H1 (cell line): ENCODE measurements around the gene XIRP1. TPM values are rescaled to one million over a fixed set of nuclear protein-coding genes. Genes with fewer than 3 reads are reported as not detected.

Experiments used
- CTCF ChIA-PET: fragments of 300-600 bp; sonication (Branson Sonifier 250); formaldehyde crosslinking; loops from one replicate; lab custom pipeline; 2021; ENCODE audit not compliant: partially characterized antibody; lab: Charles Lee
- POLR2A ChIA-PET: fragments of 300-600 bp; sonication (Branson Sonifier 250); formaldehyde crosslinking; loops from one replicate; lab custom pipeline; 2021; ENCODE audit warnings: inconsistent platforms; ENCODE audit not compliant: partially characterized antibody; lab: Charles Lee
- DNase-seq, 2 experiments: peaks; one replicate each; pipeline versions ENCODE4 v3.0.0 to v3.0.0-alpha.2; 2010 to 2022; ENCODE audit warnings: low spot score in 2 of 2, low read depth in 1 of 2, mixed read lengths in 1 of 2
- FAIRE-seq: peaks from 2 replicates; lab custom pipeline; 2011; peaks lifted over from hg19 to GRCh38; lab: Jason Lieb, UNC
- H2AFZ ChIP-seq: 2 replicates; pipeline ENCODE4 v1.8.1; 2012; ENCODE audit warnings: low read length, inconsistent platforms
- H2AK5ac ChIP-seq: 2 replicates; pipeline ENCODE4 v1.6.1; 2013; ENCODE audit warnings: low read depth, low read length
- H2BK120ac ChIP-seq: replicated peaks from 2 replicates; pipeline ENCODE3; 2013; ENCODE audit warnings: low read depth, low read length, inconsistent platforms
- H2BK12ac ChIP-seq: 2 replicates; pipeline ENCODE4 v1.6.1; 2013; ENCODE audit warnings: low read depth, low read length
- H2BK15ac ChIP-seq: 2 replicates; pipeline ENCODE4 v1.6.1; 2013; ENCODE audit warnings: low read length
- H2BK20ac ChIP-seq: 2 replicates; pipeline ENCODE4 v1.6.1; 2013; ENCODE audit warnings: low read length
- H2BK5ac ChIP-seq: 2 replicates; pipeline ENCODE4 v1.6.1; 2013; ENCODE audit warnings: low read depth, low read length
- H3K14ac ChIP-seq: 2 replicates; pipeline ENCODE4 v1.6.1; 2013; ENCODE audit warnings: inconsistent platforms; ENCODE audit not compliant: insufficient read length
- H3K18ac ChIP-seq: 2 replicates; pipeline ENCODE4 v1.6.1; 2013; ENCODE audit warnings: low read length; ENCODE audit errors: extremely low read depth
- H3K23ac ChIP-seq: 2 replicates; pipeline ENCODE4 v1.6.1; 2013; ENCODE audit warnings: inconsistent platforms; ENCODE audit not compliant: insufficient read length
- H3K23me2 ChIP-seq: 2 replicates; pipeline ENCODE4 v1.6.1; 2013; ENCODE audit warnings: low read depth, low read length
- H3K27ac ChIP-seq: 2 replicates; pipeline ENCODE4 v1.6.1; 2011; ENCODE audit warnings: low read depth, low read length, inconsistent platforms
- H3K27me3 ChIP-seq, 4 experiments: replicated peaks in 1 of 4; 1 replicate in 1 of 4; 2 replicates in 3 of 4; pipeline versions ENCODE4 v1.6.1 to v1.8.1; 2011 to 2013; ENCODE audit warnings: low read length in 3 of 4, mild to moderate bottlenecking in 3 of 4, inconsistent platforms in 2 of 4, mixed read lengths in 2 of 4, moderate library complexity in 1 of 4; ENCODE audit not compliant: control insufficient read depth in 3 of 4, insufficient read depth in 3 of 4; ENCODE audit errors: extremely low read depth in 1 of 4
- H3K36me3 ChIP-seq, 4 experiments: 2 replicates each; pipeline versions ENCODE4 v1.6.1 to v1.8.1; 2011 to 2013; ENCODE audit warnings: mild to moderate bottlenecking in 4 of 4, low read length in 3 of 4, moderate library complexity in 2 of 4, control low read depth in 1 of 4, inconsistent platforms in 1 of 4; ENCODE audit not compliant: insufficient read depth in 4 of 4, control insufficient read depth in 2 of 4
- H3K4ac ChIP-seq: replicated peaks from 2 replicates; pipeline ENCODE3; 2013; ENCODE audit warnings: low read length, low read depth, mixed read lengths, inconsistent platforms; ENCODE audit not compliant: insufficient read length
- H3K4me1 ChIP-seq, 4 experiments: replicated peaks in 1 of 4; 1 replicate in 1 of 4; 2 replicates in 3 of 4; pipeline versions ENCODE4 v1.6.1 to v1.8.1; 2011 to 2013; ENCODE audit warnings: low read length in 3 of 4, inconsistent platforms in 2 of 4, mixed read lengths in 1 of 4; ENCODE audit not compliant: insufficient read depth in 4 of 4, control insufficient read depth in 3 of 4
- H3K4me2 ChIP-seq, 2 experiments: 2 replicates each; pipeline versions ENCODE4 v1.6.1 to v1.8.1; 2011 to 2013; ENCODE audit warnings: low read depth in 2 of 2, low read length in 2 of 2, control low read depth in 1 of 2, inconsistent platforms in 1 of 2, mild to moderate bottlenecking in 1 of 2; ENCODE audit not compliant: insufficient read depth in 1 of 2
- H3K4me3 ChIP-seq, 4 experiments: fragments of 200-600, 300-600 bp in 1 of 4; sonication (generic), shearing (Covaris generic), sonication (Bioruptor Twin) in 1 of 4; 2 replicates each; pipeline versions ENCODE4 v1.5.1 to v1.8.1; 2011 to 2016; ENCODE audit warnings: low read length in 4 of 4, low read depth in 3 of 4, control low read depth in 2 of 4, inconsistent platforms in 2 of 4, mild to moderate bottlenecking in 2 of 4, mixed read lengths in 1 of 4, moderate library complexity in 1 of 4; ENCODE audit not compliant: insufficient read depth in 2 of 4; ENCODE audit errors: extremely low read depth in 1 of 4
- H3K56ac ChIP-seq: replicated peaks from 2 replicates; pipeline ENCODE3; 2013; ENCODE audit warnings: low read depth, mild to moderate bottlenecking, mixed read lengths, low read length, inconsistent platforms; ENCODE audit not compliant: insufficient read length
- H3K79me1 ChIP-seq: 2 replicates; pipeline ENCODE4 v1.6.1; 2013; ENCODE audit warnings: low read depth, low read length, control low read depth
- H3K79me2 ChIP-seq, 2 experiments: 2 replicates each; pipeline versions ENCODE4 v1.6.1 to v1.8.1; 2012 to 2013; ENCODE audit warnings: low read length in 2 of 2, mild to moderate bottlenecking in 2 of 2, inconsistent platforms in 1 of 2; ENCODE audit not compliant: insufficient read depth in 2 of 2, control insufficient read depth in 1 of 2
- H3K9ac ChIP-seq, 4 experiments: replicated peaks in 1 of 4; 1 replicate in 1 of 4; 2 replicates in 3 of 4; pipeline versions ENCODE4 v1.6.1 to v1.8.1; 2011 to 2013; ENCODE audit warnings: low read depth in 3 of 4, low read length in 3 of 4, control low read depth in 2 of 4, mild to moderate bottlenecking in 2 of 4, moderate library complexity in 2 of 4, inconsistent platforms in 1 of 4; ENCODE audit errors: extremely low read depth in 1 of 4
- H3K9me3 ChIP-seq, 2 experiments: 2 replicates each; pipeline versions ENCODE4 v1.6.1 to v1.8.1; 2012 to 2013; ENCODE audit warnings: mild to moderate bottlenecking in 2 of 2, moderate library complexity in 2 of 2, control low read depth in 1 of 2, inconsistent platforms in 1 of 2, low read depth in 1 of 2, low read length in 1 of 2, mixed read lengths in 1 of 2; ENCODE audit not compliant: insufficient read depth in 2 of 2
- H4K20me1 ChIP-seq, 2 experiments: replicated peaks in 1 of 2; 2 replicates each; pipeline versions ENCODE3 to v1.8.1; 2011 to 2013; ENCODE audit warnings: inconsistent platforms in 2 of 2, low read length in 2 of 2, mild to moderate bottlenecking in 1 of 2; ENCODE audit not compliant: insufficient read depth in 2 of 2, control insufficient read depth in 1 of 2
- H4K5ac ChIP-seq: 2 replicates; pipeline ENCODE4 v1.6.1; 2013; ENCODE audit warnings: low read length, low read depth, mixed read lengths, inconsistent platforms; ENCODE audit not compliant: insufficient read length
- H4K8ac ChIP-seq: 2 replicates; pipeline ENCODE4 v1.8.0; 2013; ENCODE audit warnings: mild to moderate bottlenecking, moderate library complexity, low read length, inconsistent platforms; ENCODE audit not compliant: insufficient read depth; ENCODE audit errors: extremely low read depth
- H4K91ac ChIP-seq: replicated peaks from 2 replicates; pipeline ENCODE3; 2013; ENCODE audit warnings: low read length, mixed read lengths, inconsistent platforms; ENCODE audit not compliant: insufficient read length
- FOSL1 ChIP-seq: IDR thresholded peaks from 2 replicates; pipeline ENCODE4 v1.6.1; 2011; ENCODE audit warnings: mild to moderate bottlenecking, low read depth, low read length, moderate library complexity; ENCODE audit not compliant: insufficient read depth
- GTF2F1 ChIP-seq: IDR thresholded peaks from 2 replicates; pipeline ENCODE4 v1.6.1; 2012; ENCODE audit warnings: low read depth, low read length, improper control_type of control experiment, borderline replicate concordance
- POLR2A ChIP-seq, 2 experiments: IDR thresholded peaks; 1 replicate in 1 of 2; 2 replicates in 1 of 2; pipeline ENCODE4 v1.6.1; 2011; ENCODE audit warnings: low read depth in 2 of 2, low read length in 2 of 2, mild to moderate bottlenecking in 2 of 2; ENCODE audit errors: control extremely low read depth in 1 of 2
- RBBP5 ChIP-seq: IDR thresholded peaks from 2 replicates; pipeline ENCODE4 v1.7.1; 2012; ENCODE audit warnings: low read depth, mild to moderate bottlenecking, inconsistent platforms, low read length, moderate library complexity, borderline replicate concordance
- SIRT6 ChIP-seq: IDR thresholded peaks from one replicate; pipeline ENCODE4 v1.7.1; 2012; ENCODE audit warnings: low read length, inconsistent platforms
- TAF7 ChIP-seq: optimal IDR thresholded peaks from 2 replicates; pipeline ENCODE3; 2011; ENCODE audit warnings: low read depth, mild to moderate bottlenecking, inconsistent platforms, low read length, moderate library complexity, borderline replicate concordance
- TBP ChIP-seq: IDR thresholded peaks from 2 replicates; pipeline ENCODE4 v1.6.1; 2011; ENCODE audit warnings: low read depth, low read length, improper control_type of control experiment
- YY1 ChIP-seq: IDR thresholded peaks from 2 replicates; pipeline ENCODE4 v1.6.1; 2011; ENCODE audit warnings: low read depth, mild to moderate bottlenecking, low read length
- WGBS, 2 experiments: shearing (Covaris generic) in 1 of 2; methylation state at CpG; one replicate each; pipeline versions ENCODE4 v1.1.6 to v1.1.7; 2013 to 2015; ENCODE audit warnings: low lambda C conversion rate in 2 of 2, mixed read lengths in 2 of 2, inconsistent platforms in 1 of 2, low coverage in 1 of 2, missing lambda C conversion rate in 1 of 2; ENCODE audit not compliant: insufficient replicate concordance in 2 of 2, insufficient coverage in 1 of 2, insufficient read length in 1 of 2; ENCODE audit errors: extremely low coverage in 1 of 2, missing lambda C conversion rate in 1 of 2; 5-methylcytosine and 5-hydroxymethylcytosine counted together
- polyA plus RNA-seq, 7 experiments: library from polyadenylated mRNA; depleted of rRNA in 3 of 7; stranded (reverse) in 5 of 7; unstranded in 2 of 7; fragments of >200 nt in 5 of 7; fragments of 200-250 nt in 2 of 7; gene quantifications; 1 replicate in 5 of 7; 2 replicates in 1 of 7; 4 replicates in 1 of 7; pipeline versions ENCODE4 v1.2.1 to v1.2.3, GENCODE V29; 2011 to 2013; ENCODE audit warnings: missing spikeins in 2 of 7, mixed read lengths in 2 of 7
- total RNA-seq: library from RNA; stranded (reverse); fragmentation: NEBNext Ultra II Directional; extraction: Animal tissue kit (Norgen Biotek cat#: 25700); gene quantifications from 2 replicates; pipeline ENCODE4 v1.2.1, GENCODE V29; 2021
- TF ChIP-seq, protein P1 (sequence below): IDR thresholded peaks from 2 replicates; pipeline ENCODE4 v1.6.1; 2011; ENCODE audit warnings: low read depth, mild to moderate bottlenecking, low read length; ENCODE audit not compliant: insufficient read depth

XIRP1 gene
- total and polyA plus RNA-seq, 2 of the 8 experiments (the other 6 are each of a cell fraction or from before 2014, with no cell fraction given), result not detected

DNA sequence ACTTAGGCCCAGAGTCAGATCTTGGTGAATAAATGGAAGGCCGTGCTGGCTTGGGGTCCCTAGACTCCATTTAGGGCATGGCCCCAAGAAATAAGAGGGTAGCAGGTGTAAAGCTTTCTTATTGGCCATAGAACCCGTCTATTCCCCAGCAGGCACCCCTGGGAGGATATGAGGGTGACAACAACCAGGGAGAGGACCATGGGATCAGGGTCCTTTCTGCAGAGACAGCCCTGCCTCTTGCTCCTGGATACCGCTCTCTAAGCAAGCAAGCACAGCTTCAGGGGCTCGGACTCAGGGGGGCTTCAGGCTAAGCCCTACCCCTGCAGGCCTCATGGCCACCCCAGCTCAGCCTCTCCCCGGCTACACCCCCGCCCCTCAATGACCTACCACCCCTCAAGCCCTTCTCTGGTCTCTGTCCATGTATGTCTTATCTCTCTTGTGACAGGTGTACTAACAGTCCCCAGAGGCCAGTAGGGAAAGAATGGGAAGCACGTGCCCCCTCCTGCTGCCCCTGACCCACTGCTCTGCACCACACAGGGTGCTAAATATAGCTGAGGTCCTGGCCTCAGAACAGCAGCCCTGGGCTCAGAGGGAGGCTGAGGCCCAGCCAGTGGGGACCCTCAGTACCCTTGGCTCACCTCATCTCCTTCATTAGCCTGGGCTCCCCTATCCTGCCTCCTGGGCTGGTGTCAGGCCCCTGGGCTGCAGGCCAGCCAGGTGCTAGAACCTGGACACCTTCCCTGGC, 1.9 kb downstream of the XIRP1 start:
- Histone ChIP-seq H3K4ac (no peak overlapping the region), H3K23me2 (no peaks in the 10 kb centered on the region), H3K14ac (no peak overlapping the region), H3K79me1 (no peaks in the 10 kb centered on the region), H3K4me2 (no peak overlapping the region), H3K18ac (no peak overlapping the region), H2AK5ac (no peak overlapping the region), H3K79me2 (no peaks in the 10 kb centered on the region), H3K23ac (no peak overlapping the region), H3K4me1 (no peaks in the 10 kb centered on the region), H4K20me1 (no peaks in the 10 kb centered on the region), H2BK5ac (no peak overlapping the region), H3K9ac (no peak overlapping the region), H4K5ac (no peak overlapping the region), H4K8ac (no peak overlapping the region), H3K9me3 (no peaks in the 10 kb centered on the region), H2AFZ (no peak overlapping the region), H3K4me3 (no peak overlapping the region), H3K27ac (no peak overlapping the region), H3K27me3 (no peaks in the 10 kb centered on the region), H3K36me3 (no peaks in the 10 kb centered on the region), H3K56ac (no peak overlapping the region), H2BK15ac (peak overlapping the region; percentile 72; the same call in 1 of the 2 replicates), H2BK120ac (no peak overlapping the region), H4K91ac (no peak overlapping the region), H2BK20ac (no peak overlapping the region), H2BK12ac (no peak overlapping the region)
- 75% methylated on average over 7 of the region's 7 CpGs; no CpG with 5 or more reads in 1 of the 2 experiments for WGBS, 2 experiments
- TF ChIP-seq SIRT6 (no peak), GTF2F1 (no peak), TBP (no peak), TAF7 (no peak), RBBP5 (no peak), YY1 (no peak), FOSL1 (no peak), POLR2A (IDR thresholded peaks at IDR 0.05; ENCODE audit: control extremely low read depth in 1 of 2, low read depth in 2 of 2, low read length in 2 of 2) (no peak)
- TF ChIP-seq, protein P1, sequence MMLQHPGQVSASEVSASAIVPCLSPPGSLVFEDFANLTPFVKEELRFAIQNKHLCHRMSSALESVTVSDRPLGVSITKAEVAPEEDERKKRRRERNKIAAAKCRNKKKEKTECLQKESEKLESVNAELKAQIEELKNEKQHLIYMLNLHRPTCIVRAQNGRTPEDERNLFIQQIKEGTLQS, result no peak
- ChIA-PET POLR2A (interaction anchor here (0.6 to 1.7 kb wide), 3 partner anchors 15 to 98 kb away, joined by 3 to 5 read pairs (median 4); no protein-coding TSS in a partner anchor), CTCF (interaction anchor here (0.7 to 18.0 kb wide), 30 partner anchors 9 to 214 kb away, joined by 3 to 767 read pairs (median 6); partner anchors contain the start of gene CX3CR1)
- FAIRE-seq (no peak), DNase-seq (no peak)
